GM12864 (cell line): Measurements from ENCODE around the gene FLT4.
"Not testable (repeated sequence)": the region's sequence is repeated elsewhere in the genome, so short reads cannot be mapped to it uniquely, and the experiment has no call there.

Experiments
- DNase-seq: peaks from one replicate; pipeline ENCODE4 v3.0.0-alpha.2; 2011; ENCODE audit warnings: low read depth
- H3K4me3 ChIP-seq: 2 replicates; pipeline ENCODE4 v1.5.1; 2011; ENCODE audit warnings: mild to moderate bottlenecking, low read depth, low read length, control low read depth
- TF ChIP-seq, protein P1 (sequence below): IDR thresholded peaks from 2 replicates; pipeline ENCODE4 v1.5.1; 2011; ENCODE audit warnings: low read depth, mild to moderate bottlenecking, moderate library complexity, low read length, control low read depth, inconsistent platforms; ENCODE audit errors: missing control alignments

Gene FLT4

DNA sequence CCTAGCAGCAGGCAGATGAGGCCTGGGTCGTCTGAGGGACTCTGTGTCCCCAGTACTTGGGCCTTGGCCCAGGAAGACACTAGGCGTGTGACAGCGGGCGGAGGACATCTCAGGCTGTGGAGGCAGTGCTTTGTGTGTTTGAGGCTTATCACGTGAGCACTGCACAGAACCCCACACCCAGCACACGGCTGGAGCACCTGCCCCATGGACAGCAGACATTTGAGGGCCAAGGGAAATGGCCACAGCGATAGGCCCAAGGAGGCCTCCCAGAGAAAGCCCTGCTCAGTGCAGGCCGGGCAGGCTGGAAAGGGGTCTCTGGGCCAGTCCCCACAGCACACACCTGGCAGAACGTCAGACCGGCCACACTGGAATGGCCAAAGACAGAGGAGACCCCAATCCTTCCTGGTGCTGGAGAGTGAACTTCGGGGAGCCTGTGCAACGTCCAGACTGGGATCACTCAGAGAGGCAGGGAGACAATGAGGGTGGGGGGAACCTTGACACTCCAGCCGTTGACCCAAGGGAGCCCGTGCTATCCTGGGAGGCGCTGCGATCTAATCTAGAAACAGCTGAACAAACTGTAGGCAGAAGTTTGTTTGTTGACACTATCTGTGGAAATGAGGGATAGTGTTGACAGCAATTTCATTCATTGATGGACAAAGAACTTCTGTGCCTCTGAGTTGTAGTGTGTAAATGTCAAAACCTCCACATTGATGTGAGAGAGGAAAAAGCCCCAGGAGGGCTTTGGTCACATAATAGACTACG is 19.6 kb upstream of the FLT4 start:
- DNase-seq = no peak
- TF ChIP-seq, protein P1, sequence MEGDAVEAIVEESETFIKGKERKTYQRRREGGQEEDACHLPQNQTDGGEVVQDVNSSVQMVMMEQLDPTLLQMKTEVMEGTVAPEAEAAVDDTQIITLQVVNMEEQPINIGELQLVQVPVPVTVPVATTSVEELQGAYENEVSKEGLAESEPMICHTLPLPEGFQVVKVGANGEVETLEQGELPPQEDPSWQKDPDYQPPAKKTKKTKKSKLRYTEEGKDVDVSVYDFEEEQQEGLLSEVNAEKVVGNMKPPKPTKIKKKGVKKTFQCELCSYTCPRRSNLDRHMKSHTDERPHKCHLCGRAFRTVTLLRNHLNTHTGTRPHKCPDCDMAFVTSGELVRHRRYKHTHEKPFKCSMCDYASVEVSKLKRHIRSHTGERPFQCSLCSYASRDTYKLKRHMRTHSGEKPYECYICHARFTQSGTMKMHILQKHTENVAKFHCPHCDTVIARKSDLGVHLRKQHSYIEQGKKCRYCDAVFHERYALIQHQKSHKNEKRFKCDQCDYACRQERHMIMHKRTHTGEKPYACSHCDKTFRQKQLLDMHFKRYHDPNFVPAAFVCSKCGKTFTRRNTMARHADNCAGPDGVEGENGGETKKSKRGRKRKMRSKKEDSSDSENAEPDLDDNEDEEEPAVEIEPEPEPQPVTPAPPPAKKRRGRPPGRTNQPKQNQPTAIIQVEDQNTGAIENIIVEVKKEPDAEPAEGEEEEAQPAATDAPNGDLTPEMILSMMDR = no peak
- no peak overlapping the region for H3K4me3 ChIP-seq

DNA sequence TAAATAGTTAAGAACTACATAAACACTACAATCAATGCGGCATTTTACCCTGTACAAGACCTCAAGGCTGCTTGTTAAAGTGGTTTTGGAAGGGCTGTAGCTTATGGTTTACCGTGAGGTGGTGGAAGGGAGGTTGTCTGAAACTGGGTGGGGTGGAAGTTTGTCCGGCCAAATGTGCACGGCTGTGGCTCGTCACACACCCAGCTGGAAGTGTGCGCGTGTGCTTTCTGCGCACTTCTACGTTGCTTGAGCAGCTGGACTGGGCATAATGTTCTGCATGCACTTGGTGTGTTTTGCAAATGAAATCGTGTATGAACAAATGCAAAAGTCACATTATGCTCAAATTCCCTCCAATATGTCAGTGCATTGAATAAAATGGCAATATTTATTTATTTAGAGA is 17.4 kb upstream of the FLT4 start:
- no peak for DNase-seq
- TF ChIP-seq, protein P1 = no peak

DNA sequence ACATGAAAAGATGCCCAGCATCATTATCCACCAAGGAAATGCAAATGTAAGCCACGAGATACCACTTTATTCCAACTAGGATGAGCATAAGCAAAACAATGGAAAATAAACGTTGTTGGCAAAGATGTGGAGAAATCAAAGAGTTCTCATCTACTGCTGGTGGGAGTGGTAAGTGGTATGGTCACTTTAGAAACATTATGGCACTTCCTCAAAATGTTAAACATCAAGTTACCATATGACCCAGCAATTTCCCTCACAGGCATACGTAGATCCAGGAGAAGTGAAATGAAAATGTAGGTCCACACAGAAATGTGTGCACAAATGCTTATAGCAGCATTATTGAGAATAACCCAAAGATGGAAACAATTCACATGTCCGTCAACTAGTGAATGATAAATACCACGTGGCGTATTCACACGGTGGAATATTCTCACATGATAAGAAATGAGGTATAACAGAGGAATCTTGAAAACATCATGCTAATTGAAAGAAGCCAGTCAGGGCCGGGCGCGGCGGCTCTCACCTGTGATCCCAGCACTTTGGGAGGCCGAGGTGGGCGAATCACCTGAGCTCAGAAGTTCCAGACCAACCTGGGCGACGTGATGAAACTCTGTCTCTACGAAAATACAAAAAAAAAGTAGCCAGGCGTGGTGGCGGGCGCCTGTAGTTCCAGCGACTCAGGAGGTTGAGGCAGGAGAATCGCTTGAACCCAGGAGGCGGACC is 16.4 kb upstream of the FLT4 start:
- DNase-seq = no peak
- no peak overlapping the region for H3K4me3 ChIP-seq
- TF ChIP-seq, protein P1 = no peak

More for the DNA sequence above, 17.4 kb upstream of the FLT4 start:
- H3K4me3 ChIP-seq = no peak overlapping the region

DNA sequence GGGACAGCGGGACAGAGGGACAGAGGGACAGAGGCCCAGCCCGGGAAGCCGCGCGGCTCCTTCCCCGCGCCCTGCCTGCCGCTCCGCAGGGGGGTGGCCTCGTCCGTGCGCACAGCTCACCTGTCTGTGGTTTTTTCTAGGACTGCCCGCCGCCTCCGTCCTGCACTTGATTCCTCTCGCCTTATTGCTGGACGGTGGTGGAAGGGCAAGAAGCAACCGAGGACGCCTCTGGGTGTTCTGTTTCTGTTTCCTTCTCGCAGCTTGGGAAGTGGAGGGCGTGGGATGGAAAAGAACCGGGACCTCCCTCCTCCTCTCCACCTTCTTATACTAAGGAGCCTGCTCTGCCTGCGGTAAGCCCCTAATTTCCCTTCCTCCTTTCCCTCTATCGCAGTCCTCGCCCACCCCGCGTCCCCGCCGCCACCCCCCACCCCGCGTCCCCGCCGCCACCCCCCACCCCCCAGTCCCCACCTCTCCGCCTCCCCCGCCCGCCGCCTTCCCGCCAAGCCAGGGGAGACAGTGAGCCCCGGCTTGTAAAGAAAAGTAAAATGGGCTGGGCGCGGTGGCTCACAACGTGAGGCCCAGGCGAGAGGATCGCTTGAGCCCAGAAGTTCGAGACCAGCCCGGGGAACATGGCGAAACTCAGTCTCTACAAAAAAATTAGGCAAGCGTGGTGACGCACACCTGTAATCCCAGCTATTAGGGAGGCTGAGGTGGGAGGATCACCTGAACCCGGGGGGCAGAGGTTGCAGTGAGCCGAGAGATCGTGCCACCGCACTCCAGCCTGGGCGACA is 9.6 kb upstream of the FLT4 start:
- no peak for DNase-seq
- TF ChIP-seq, protein P1 = no peak
- no peak overlapping the region for H3K4me3 ChIP-seq

DNA sequence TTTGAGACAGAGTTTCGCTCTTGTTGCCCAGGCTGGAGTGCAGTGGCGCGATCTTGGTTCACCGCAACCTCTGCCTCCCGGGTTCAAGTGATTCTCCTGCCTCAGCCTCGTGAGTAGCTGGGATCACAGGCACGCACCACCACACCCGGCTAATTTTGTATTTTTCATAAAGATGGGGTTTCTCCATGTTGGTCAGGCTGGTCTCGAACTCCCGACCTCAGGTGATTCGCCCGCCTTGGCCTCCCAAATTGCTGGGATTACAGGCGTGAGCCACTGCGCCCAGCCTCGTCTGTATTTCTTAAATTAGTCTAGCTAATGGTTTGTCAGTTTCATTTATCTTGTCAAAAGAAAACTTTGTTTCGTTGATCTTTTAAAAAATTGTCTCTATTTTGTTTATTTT is 5.8 kb upstream of the FLT4 start:
- not testable (repeated sequence) for DNase-seq, H3K4me3 ChIP-seq

DNA sequence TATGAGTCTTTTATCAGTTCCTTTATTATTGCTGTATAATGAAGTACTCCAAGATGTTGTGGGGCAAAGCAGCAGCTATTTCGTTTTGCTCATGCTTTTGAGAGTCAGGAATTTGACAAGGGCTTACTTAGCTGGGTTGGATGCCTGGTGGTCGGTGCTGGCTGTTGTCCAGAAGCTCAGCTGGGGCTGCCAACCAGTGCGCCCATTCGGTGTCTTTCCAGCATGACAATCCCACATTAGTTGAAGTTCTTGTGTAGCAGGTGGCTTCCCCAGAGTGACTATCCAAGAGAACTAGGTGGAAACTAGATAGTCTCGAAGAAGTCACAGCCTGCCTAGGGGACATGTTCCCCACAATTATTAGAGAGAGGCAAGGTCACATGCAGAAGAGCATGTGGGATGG is 3.4 kb upstream of the FLT4 start:
- TF ChIP-seq, protein P1 = no peak
- H3K4me3 ChIP-seq = no peak overlapping the region
- no peak for DNase-seq

DNA sequence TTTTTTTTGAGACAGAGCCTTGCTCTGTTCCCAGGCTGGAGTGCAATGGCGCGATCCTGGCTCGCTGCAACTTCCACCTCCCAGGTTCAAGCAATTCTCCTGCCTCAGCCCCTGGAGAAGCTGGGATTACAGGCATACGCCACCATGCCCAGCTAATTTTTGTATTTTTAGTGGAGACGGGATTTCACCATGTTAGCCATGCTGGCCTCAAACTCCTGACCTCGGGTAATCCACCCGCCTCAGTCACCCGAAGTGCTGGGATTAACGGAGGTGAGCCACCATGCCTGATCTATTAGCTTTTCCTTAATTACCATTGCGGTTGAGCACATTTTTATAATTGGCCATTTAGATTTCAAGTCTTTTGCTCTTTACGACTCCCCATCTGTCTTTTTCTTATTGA is 2.9 kb upstream of the FLT4 start:
- no peak overlapping the region for H3K4me3 ChIP-seq
- TF ChIP-seq, protein P1 = no peak
- no peak for DNase-seq
